HG03354 (cell line): ENCODE results near the gene BUB3.

Experiments used
- ATAC-seq: cut with Tn5 transposase; IDR thresholded peaks from one replicate; pipeline ENCODE4 v1.9.1; 2021; ENCODE audit warnings: mild to moderate bottlenecking; ENCODE audit not compliant: unreplicated experiment, poor library complexity, severe bottlenecking

Gene BUB3

DNA sequence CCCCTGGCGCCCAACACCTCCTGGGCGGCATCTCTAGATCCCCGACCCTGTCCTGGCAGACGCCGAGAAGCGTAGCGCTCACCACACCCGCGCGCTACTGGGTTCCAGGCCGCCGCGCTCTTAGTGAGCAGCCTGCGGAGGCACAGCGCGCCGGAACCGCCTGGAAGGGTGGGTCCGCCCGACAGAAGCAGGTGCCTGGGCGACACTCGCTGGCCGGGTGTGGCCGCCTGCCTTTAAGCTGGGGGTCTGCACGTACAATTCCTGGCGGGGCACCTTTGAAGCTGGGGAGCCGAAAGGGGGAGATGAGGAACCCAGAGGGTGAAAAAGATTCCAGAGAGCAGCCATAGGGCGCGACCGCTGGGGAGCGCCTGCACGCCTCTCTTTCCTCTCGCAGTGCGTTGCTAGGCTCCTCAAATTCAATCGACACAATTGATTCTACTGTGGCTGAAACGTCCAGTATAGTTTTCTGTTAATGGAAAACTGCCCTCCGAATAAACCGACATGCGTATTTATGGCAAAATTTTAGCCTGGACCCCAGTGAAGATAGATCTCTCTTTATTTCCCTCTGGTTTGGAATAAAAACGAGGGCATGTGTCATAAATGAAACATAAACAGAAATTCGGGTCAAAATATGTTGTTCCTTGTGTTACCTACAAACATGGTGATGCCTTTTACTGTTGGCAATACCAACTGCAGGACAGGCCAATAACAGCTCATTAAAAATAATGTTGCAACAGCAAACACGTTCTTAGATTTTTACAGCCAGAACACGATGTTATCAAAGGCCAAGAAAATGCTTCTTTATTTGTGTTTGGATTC is 13.8 kb upstream of the BUB3 start:
- ATAC-seq = no peak

DNA sequence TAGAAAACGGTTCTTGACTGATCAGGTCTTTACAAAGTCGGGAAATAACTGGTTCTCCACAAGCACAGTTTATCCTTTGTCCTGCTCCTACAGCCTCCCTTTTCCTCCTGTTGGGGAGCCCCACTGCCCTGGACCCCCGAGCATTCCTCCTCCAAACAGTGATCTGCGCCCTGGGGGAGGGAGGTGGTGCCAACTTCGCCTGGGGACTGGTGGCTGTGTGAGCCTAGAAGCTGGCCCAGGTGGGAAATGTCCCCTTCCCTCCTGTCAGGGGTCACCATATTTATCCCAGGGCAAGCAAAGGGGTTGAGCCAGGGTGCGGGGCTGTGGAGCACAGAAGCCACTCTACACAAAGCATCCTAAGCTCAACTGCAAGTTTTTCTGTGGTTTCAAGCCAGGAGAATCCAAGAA is 13.2 kb upstream of the BUB3 start:
- no peak for ATAC-seq

DNA sequence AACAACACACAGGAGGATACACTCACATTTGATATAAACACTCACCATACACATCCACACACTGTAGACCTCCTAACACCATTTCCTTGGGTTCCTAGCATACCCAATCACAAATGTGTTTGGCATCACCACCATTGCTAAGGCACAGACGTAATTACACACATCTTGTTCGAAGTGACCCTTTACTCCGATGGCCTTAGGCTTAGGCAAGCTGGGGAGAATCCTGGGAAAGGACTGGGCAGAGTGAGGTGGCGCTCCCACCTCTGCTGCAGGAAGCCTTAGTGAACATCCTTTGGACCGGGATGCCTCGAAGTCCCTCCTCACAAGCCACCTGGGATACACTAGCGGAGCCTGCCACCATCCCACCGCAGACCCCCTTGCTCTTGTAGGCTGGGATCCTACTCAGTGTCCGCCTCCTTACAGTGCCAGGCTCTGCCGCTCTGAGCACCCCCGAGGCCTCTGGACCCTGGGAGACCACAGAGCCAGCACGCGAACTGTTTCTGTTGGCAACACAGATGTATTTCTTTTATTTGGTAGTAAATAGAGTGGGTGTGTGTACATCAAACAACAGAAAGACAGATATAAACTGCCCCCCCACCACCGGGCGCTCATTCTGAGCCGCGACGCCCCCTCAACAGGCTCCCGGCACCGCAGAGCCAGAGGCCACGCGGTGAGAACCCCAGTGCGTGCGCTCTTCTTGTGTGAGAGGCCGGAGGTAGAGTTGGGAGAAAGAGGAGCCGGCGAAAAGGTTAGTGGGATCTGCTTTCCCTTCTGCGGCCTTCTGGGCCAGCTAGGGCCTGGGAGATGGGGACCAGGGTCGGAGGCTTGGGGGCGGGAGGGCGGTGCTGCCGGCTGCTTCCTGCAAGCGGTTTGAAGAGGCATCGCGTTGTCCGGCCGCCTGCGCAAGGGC is 12.2 kb upstream of the BUB3 start:
- no peak for ATAC-seq

DNA sequence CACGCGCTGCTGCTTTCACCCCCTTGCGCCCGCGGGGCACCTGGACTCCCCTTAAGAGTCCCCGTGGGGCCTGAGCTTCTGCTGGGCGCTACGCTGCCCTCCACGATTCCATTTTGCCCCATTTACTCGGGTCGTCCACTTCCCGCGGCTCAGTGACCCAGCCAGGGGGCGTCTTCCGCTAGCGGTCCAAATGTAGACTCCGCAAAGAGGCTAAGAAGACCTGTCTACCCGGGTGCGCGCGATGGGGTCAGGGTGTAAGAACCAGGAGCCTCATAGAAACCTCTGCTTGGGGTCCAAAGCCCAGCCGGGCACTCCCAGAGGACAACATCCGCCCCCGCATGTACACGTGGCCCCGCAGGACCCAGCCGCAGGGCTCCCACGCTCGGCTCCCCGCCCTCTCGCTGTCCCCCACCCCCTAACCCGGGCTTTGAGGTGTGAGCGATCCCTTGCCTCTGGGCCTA is 11.5 kb upstream of the BUB3 start:
- no peak for ATAC-seq

DNA sequence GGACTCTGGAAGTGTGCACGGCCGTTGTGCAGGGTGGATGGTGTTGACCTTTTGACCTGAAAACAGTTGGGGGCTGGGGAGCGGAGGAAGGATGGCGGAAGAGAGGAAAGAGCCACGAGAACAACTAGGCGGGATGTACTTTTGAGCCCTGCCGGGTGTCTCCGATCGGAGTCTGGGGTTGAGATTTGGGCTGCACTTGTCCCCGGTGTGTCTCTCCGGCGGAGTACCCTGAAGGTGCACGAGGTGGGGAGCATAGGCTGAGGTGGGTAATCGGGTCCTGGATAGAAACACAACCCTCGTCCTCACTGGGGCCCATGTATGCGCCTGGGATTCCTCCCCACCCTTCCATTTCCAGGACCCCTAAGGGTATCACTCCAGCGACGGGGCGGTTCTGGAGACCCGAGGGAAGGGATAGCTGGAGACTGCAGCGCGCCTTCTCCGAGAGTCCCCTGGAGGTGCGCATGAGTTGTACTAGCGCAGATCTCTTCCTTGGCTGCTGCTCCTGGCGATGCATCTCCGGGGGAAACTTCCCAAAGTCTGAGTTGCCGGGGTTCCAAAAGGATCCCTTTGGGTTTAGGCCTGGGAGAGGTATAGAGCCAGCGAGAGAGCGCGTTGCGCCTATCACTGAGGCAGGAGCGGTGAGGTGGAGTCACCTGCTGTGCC is 10.9 kb upstream of the BUB3 start:
- ATAC-seq = no peak

DNA sequence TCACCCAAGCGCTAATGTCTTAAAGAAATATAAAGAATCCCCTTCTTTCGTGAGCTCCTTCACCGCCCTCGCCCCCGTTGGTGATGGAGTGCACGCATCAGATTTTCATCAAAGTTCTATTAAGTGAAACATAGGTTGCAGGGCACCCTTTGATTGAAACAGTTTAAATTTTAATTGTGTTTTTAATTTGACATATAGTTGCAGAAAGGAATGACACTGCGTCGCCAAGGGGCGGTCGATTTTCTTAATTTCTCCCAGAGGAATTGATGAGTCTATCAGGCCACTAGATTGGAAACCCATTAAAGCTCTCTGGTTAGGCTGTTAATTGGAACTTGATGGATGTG is 10.4 kb upstream of the BUB3 start:
- no peak for ATAC-seq

DNA sequence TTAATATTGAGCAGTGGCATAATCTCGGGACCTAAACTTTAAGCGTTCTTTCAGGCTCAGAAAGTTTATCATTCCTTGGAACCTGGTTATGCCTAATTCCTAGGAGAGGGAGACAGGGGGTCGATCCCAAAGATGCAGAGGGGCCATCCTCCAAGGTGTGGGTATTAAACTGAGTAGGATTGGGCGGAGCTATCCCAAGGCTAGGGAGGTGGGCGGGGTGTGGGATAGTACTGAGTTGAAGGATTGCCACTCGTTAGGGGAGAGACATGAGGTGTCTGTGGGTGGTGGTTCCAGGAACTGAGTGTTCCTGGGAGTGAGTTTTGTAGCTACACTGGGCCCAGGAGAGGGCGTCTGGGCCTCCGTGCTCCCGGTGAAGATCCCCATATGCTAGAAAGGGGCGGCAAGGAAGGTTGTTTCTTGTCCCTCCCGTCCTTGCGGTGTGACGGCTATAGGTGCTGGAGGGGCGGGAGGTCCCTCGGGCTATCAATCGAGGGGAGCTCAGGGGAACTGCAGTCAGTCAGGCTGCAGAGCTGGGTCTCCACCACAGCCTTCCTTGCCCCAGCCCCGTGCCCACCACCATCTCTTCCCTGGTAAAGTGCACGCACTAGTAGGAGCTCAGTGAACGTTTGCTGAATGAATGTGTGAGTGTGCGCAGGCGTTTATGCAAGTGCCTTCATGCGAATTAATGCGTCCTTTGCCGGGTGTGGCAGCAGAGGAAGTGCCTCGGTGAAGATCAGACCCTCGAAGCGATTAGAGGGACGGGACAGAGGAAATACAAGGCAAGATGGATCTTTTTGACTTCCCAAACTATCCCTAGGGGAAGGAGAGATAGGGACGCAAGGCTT is 9.3 kb upstream of the BUB3 start:
- ATAC-seq = no peak

DNA sequence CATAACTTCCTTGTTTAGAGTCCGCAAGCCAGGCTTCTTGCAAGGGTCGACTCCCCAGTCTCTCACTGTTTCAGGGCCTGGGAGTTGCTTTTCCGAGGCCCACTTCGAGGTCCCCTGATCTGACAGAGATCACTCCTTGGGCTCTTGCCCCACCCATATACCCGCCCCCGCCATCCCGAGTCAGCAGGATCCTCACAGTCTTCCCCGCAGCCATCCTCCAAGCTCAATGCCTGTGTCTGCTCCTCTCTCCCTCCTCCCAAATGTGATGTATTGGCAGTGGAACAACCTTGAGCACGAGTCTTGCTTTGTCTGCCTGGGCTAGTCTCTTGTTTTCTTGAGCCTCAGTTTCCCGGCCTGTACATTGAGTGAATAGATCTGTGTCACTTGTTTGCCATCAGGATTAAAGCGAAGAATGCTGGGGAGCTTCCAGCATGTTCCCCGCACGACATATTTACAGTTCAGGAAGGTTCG is 8.6 kb upstream of the BUB3 start:
- ATAC-seq = no peak

DNA sequence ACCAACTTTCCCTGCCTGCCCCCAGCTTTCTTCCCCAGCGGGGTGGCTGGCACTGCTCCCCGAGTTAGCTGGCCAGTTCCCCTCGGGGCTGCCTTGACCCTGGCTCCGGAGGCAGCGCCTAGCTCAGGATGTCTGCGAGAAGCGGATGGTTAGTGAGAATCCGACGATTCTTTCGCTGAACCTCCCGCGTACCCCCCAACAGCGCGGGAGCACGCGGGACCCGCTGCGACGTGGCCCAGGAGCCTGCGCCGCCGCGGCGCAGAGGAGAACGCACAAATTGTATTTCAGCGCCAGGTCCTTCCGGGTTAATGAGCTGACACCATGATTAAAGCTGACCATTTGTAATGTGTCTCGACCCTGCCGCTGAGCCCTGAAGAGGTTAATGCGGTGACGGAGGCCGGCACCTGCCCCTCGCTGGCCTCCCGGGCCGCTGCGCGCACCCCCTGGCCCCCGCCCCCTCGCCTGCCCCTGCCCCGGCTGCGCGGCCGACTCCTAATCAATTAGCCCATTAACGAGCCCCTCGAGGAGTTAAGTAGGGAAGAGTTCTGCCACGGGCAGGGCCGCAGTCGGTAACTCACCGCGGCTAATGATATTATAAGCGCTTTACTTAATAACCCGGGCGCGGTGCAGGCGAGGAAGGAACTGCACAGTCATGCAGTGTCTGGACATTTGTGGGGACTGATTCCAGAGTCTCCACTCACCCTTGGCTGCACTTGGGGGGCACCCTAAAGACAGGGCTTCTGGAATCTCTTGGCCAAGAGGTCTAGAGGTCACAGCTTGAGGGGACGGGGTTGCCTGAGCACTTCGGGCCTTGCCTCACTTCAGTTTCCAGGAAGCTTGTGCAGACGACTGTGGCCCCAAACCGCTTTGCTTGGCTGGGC is 7.9 kb upstream of the BUB3 start:
- ATAC-seq = no peak

DNA sequence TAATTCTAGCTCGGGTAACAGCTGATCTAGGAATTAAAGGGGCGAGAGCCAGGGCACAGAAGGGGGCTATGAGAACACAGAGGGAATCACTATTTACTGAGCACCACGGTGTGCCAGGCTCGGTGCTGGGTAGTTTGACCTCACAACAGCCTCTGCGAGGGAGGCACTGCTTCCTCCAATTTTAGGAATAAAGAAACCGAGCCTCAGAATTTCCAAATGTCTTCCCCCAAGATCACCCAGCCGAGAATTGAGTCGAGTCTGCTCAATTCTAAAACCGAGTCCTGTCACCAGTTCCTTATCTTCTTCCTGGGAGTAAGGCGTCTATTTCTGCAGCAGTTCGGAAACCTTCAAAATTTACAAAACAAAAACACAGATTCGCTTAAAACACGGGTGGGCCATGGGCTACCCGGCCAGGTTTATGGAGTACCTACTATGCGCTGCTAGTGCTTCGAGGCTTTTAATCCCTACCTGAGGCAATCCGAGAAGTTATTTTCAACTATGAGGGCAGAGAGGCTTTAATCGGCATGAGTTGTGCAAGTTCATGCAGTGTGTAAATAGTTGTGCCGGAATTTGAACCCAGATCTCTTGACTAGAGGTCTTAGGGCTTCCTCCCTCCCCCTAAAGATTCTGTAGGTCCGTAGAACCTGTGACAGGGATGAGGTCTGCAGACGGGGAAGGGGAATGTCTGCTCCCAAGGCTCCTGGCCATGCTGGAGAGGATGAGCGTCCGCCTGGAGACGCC is 7.1 kb upstream of the BUB3 start:
- no peak for ATAC-seq

DNA sequence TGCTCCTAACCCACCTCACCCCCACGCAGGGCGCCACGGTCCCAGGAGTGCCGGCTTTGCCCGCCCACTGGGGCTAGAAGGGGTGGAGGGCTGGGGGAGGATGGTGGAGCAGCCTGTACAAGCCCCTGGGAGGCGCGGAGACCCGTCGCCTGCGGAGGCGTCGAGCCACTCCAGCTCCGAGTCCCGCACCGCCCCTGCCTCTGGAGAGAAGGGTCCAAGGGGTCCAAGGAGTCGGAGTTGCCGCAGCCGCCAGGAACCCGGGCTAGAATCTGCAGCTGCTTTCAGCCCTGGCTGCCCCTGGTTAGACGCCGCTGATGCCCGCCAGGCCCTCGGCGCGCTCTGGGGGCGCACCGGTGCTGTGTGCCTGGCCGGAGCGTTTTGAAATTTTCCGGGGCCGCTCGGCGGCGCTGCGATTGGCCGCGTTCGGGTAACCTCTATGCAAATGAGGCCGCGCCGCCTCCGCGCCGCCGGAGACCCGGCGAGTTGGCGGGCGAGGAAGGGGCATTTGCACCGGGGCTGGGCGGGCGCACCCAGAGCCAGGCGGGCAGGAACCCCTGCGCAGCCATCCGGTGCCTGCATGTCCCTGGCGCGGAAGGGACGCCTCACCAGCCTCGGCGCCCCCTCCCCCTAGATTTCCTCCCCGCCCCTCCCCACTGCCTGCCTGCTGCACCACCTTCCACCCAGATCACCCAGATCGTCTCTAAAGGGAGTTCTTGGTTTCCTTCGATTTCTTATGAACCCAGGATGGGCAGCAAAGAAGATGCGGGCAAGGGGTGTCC is 6.4 kb upstream of the BUB3 start, which contains the start of gene HMX2:
Gene HMX2 (plus strand): TSS at position 502 of the 779 bp plus-strand sequence. CDS start 243 bp downstream, at position 745.
- ATAC-seq = no peak

DNA sequence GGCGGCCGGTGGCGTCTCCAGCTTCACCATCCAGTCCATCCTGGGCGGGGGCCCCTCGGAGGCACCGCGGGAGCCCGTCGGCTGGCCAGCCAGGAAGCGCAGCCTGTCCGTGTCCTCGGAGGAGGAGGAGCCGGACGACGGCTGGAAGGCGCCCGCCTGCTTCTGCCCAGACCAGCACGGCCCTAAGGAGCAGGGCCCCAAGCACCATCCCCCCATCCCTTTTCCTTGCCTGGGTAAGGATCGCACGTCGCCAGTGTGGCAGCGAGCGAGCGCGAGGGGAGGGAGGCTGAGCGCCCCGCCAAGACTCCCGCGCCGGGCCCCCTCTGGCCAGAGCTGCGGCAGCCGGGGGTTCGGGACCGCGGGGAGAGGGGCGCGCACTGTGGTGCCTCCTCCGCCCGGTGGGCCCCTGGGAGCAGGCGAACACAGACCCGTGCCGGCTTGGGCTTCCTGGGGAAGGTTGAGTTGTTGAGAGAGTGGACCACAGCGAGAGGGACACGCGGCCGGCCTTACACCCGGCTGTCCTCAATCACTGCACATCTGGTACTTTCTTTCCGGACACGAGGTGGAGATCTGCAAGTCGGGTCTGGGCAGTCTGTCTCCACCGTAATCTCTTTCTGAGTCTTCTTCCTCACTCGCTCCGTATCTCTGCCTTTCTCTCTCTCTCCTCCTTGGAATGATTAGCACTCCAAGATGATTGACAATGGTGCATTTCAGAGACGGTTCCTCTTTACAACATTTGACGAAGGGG is 5.6 kb upstream of the BUB3 start:
- no peak for ATAC-seq

DNA sequence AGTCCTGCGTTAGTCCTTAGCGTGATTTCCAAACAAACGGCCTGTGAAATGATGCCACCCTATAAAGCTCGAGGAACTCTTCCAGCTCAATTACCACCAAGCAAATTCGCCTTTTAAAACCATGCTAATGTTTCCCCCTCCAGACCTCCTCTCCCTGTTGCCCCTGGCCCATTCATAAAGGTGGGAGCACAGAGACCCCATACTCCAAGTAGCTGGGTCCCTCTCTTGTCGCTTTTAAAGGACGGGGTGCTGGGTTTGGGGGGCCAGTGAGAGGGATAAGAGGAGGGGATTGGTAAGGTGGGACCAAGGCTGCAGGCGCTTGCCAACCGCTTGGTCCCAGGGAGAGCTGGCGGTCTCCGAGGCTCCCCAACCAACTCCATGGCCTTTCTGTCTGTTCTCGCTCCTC is 5.0 kb upstream of the BUB3 start:
- ATAC-seq = no peak

DNA sequence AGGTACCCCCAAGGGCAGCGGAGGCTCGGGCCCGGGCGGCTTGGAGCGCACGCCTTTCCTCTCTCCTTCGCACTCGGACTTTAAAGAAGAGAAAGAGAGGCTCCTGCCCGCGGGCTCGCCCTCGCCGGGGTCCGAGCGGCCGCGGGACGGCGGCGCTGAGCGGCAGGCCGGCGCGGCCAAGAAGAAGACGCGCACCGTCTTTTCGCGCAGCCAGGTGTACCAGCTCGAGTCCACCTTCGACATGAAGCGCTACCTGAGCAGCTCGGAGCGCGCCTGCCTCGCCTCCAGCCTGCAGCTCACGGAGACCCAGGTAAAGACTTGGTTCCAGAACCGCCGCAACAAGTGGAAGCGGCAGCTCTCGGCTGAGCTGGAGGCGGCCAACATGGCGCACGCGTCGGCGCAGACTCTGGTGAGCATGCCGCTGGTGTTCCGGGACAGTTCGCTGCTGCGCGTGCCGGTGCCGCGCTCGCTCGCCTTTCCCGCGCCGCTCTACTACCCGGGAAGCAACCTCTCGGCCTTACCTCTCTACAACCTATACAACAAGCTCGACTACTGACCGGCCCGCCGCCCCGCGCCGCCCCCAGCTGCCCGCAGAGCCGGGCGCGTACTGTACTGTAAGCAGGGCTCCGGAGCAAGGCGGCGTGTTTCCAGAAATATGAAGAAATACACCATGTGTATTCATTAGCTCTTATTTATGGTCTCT is 4.5 kb upstream of the BUB3 start:
- ATAC-seq = no peak

DNA sequence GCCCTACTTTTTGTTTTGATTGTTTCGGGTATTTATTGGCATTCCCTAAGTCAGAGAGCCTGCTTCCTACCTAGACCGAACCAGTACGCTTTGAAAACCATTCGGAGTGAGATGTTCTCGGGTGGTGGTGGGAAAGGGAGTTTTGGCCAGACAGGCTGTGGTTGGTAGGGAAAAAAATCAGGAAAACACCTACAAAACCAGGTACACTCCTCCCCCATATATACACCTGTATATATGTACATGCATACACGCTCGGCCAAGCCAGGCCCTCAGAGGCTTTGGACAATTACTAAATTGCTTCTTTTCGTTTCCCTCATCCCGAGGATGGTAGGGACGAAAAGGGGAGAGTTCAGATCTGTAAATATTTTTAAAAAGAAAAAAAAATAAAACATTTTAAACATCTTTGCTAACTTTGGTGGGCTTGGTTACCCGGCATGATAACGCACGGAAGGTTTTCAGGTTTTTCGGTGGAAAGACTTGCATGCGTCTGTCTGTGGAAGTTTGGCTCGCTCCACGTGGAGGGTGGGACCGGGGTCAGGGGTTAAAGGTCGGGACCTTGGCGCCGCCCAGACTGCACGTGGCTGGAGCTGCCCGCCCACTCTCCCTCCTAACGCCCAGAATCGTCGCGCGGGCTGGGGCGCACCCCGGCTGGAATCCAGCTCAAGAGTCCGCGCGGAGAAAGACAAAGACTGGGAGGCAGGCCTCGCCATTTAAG is 3.8 kb upstream of the BUB3 start:
- no peak for ATAC-seq
